Pancreas (tissue), 10 donors: Measurements from ENCODE around the gene SH3TC1. TPM values are rescaled to one million over a fixed set of nuclear protein-coding genes. Genes with fewer than 3 reads are reported as not detected.

ENCODE experiments used
- ATAC-seq, 4 donors: fragments of 200-7000 bp; cut with Tn5 transposase; one replicate each; pipeline versions ENCODE4 v1.8.0 to v1.9.1; 2020; ENCODE audit warnings: mild to moderate bottlenecking in 4 of 4, moderate library complexity in 4 of 4
- DNase-seq, 6 donors: peaks; one replicate each; pipeline ENCODE4 v3.0.0-alpha.2; 2020
- FAIRE-seq: peaks from 2 replicates; lab custom pipeline; 2012; peaks lifted over from hg19 to GRCh38; lab: Jason Lieb, UNC
- H3K27ac ChIP-seq, 4 donors: fragments of 200-600 bp; sonication (generic); 1 replicate in 3 of 4; 2 replicates in 1 of 4; pipeline versions ENCODE4 v1.5.0 to v1.8.0; 2020
- H3K27me3 ChIP-seq, 4 donors: fragments of 200-600 bp; one replicate each; pipeline ENCODE4 v1.8.0; 2021
- H3K36me3 ChIP-seq, 3 donors: fragments of 200-600 bp; sonication (generic) in 1 of 3; one replicate each; pipeline versions ENCODE4 v1.5.0 to v1.8.0; 2020 to 2021
- H3K4me1 ChIP-seq, 3 donors: fragments of 200-600 bp; one replicate each; pipeline ENCODE4 v1.8.0; 2021
- H3K4me3 ChIP-seq, 4 donors: fragments of 200-600 bp; sonication (generic) in 2 of 4; one replicate each; pipeline versions ENCODE4 v1.5.0 to v1.8.0; 2020 to 2021
- H3K9me3 ChIP-seq, 4 donors: fragments of 200-600 bp; one replicate each; pipeline ENCODE4 v1.8.0; 2021
- CTCF ChIP-seq, 4 donors: fragments of 200-600 bp; sonication (generic) in 3 of 4; IDR thresholded peaks; one replicate each; pipeline versions ENCODE4 v1.5.0 to v1.8.0; 2021; ENCODE audit warnings: antibody characterized with exemption in 4 of 4
- WGBS, 2 donors: extraction: QIAGEN DNeasy Blood & Tissue Kit; methylation state at CpG; one replicate each; pipeline ENCODE4 v1.1.7; 2013; 5-methylcytosine and 5-hydroxymethylcytosine counted together
- intact Hi-C, 3 donors: fragments of 100-400 bp; cut with DNase I; formaldehyde crosslinking; loops; one replicate each; pipeline versions ENCODE4 v1.11.1 to v1.14.2; 2022
- polyA plus RNA-seq, 2 donors: library from polyadenylated mRNA; stranded (reverse); fragments of 200-250 nt; gene quantifications; one replicate each; pipeline ENCODE4 v1.2.3, GENCODE V29; 2013
- total RNA-seq, 6 donors: library from RNA; stranded (reverse); fragmentation: NEBNext Ultra II Directional in 4 of 6; extraction: Animal tissue kit (Norgen Biotek cat#: 25700) in 4 of 6; gene quantifications; one replicate each; pipeline versions ENCODE4 v1.2.1 to v1.2.4, GENCODE V29; 2021 to 2023
- donor health status: healthy with polysubstance abuse.
- donor health status: DM: no; HTN: no; CAD: no; lungs with moderate emphysema.
- donor health status: DM: no; HTN: no; CAD: no.
- donor health status: control.
- donor health status: control.
- donor health status: Bipolar disorder and iron deficiency.
- donor health status: DM: yes; HTN: yes; CAD: no.
- donor health status: DM: no; HTN: no; CAD: no.
- donor health status: DM: no; HTN: no; CAD: no.
- donor health status: DM: yes; HTN: yes; CAD: no.

SH3TC1 gene
- total and polyA plus RNA-seq, 8 donors: 12.5 to 28.0 (median 19.6) TPM

- H3K4me1 ChIP-seq: peaks cover 6 to 15% (median 11%) of the 10 kb centered on the region in 3 donors
- peak overlapping the region in 2 of 4 donors; percentile 22 to 57 for H3K27ac ChIP-seq
- no peak overlapping the region for H3K4me3 ChIP-seq
- H3K27me3 ChIP-seq: no peaks in the 10 kb centered on the region
- H3K36me3 ChIP-seq: peaks cover 0 to 29% (median 2%) of the 10 kb centered on the region in 3 donors
- DNase-seq (no peak), FAIRE-seq (no peak), ATAC-seq (no peak)
- no peaks in the 10 kb centered on the region for H3K9me3 ChIP-seq
- TF ChIP-seq CTCF (IDR thresholded peaks at IDR 0.05): no peak
- intact Hi-C loops: no loop called here
These were observed 22.9 kb downstream of the SH3TC1 start for GRCh38 chr4:8221985-8222384.

GRCh38 chr4:8222609-8223388 lies 23.7 kb downstream of the SH3TC1 start:
- Histone ChIP-seq H3K27ac (no peak overlapping the region), H3K36me3 (peaks cover 0 to 29% (median 2%) of the 10 kb centered on the region in 3 donors), H3K27me3 (no peaks in the 10 kb centered on the region), H3K4me1 (peaks cover 6 to 18% (median 11%) of the 10 kb centered on the region in 3 donors), H3K9me3 (no peaks in the 10 kb centered on the region), H3K4me3 (no peak overlapping the region)
- intact Hi-C loops: no loop called here
- WGBS, 2 donors: 95 to 97% methylated on average over 15 of the region's 15 CpGs
- no peak for FAIRE-seq
- DNase-seq: peak in 1 of 6 donors; percentile 46
- no peak for ATAC-seq
- no peak for TF ChIP-seq CTCF (IDR thresholded peaks at IDR 0.05)

DNA sequence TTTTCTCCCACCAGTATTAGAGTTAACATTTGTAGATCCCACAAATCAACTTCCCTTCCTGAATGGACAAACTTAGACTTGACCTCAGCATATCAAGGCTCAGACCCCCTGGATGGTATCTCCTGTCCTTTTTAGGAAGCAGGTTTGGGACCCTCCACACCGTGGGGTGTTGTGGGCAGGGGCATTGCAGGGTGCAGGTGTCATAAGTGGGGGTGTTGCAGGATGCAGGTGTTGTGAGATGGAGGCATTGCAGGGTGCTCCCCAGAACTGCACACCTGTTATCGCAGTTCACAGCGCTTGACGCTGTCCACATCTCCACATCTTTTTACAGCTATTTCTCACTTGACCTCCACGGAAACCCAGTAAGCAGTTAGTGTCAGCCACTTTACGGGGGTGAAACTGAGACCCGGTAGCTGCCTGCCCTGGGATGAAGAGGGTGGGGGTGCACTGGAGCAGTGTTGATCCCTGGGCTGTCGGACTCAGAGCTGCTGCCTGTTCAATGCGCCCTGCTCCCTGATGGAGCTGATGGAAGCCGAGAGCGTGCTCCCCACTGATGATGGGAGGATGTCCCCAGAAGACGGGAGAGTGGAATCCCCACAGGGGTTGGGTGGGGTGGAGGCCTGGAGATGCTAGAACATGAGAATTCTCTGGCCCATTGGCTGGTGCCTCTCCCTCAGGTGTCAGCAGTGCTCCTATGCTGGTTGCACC lies 25.3 kb downstream of the SH3TC1 start:
- ATAC-seq (no peak), DNase-seq (peak in 2 of 6 donors; percentile 6 to 41), FAIRE-seq (no peak)
- Histone ChIP-seq H3K27ac (no peak overlapping the region), H3K36me3 (peaks cover 0 to 26% (median 2%) of the 10 kb centered on the region in 3 donors), H3K9me3 (no peaks in the 10 kb centered on the region), H3K4me1 (peaks cover 6 to 28% (median 15%) of the 10 kb centered on the region in 3 donors), H3K4me3 (no peak overlapping the region), H3K27me3 (no peaks in the 10 kb centered on the region)
- intact Hi-C loops: no loop called here
- TF ChIP-seq CTCF (IDR thresholded peaks at IDR 0.05): no peak
- 92 to 94% methylated on average over 12 of the region's 12 CpGs for WGBS, 2 donors

GRCh38 chr4:8224975-8225625 lies 26.0 kb downstream of the SH3TC1 start:
- H3K27me3 ChIP-seq: no peaks in the 10 kb centered on the region
- H3K4me3 ChIP-seq: no peak overlapping the region
- H3K27ac ChIP-seq: peak overlapping the region in 2 of 4 donors; percentile 22
- 77 to 85% methylated on average over 12 of the region's 12 CpGs for WGBS, 2 donors
- DNase-seq (peak in 1 of 6 donors; percentile 23), FAIRE-seq (no peak), ATAC-seq (no peak)
- peaks cover 0 to 26% (median 2%) of the 10 kb centered on the region in 3 donors for H3K36me3 ChIP-seq
- peaks cover 6 to 28% (median 15%) of the 10 kb centered on the region in 3 donors for H3K4me1 ChIP-seq
- H3K9me3 ChIP-seq: no peaks in the 10 kb centered on the region
- intact Hi-C loops: no loop called here
- no peak for TF ChIP-seq CTCF (IDR thresholded peaks at IDR 0.05)
